ENCODE measurements around the gene CAPRIN2.

Gene CAPRIN2, protein sequence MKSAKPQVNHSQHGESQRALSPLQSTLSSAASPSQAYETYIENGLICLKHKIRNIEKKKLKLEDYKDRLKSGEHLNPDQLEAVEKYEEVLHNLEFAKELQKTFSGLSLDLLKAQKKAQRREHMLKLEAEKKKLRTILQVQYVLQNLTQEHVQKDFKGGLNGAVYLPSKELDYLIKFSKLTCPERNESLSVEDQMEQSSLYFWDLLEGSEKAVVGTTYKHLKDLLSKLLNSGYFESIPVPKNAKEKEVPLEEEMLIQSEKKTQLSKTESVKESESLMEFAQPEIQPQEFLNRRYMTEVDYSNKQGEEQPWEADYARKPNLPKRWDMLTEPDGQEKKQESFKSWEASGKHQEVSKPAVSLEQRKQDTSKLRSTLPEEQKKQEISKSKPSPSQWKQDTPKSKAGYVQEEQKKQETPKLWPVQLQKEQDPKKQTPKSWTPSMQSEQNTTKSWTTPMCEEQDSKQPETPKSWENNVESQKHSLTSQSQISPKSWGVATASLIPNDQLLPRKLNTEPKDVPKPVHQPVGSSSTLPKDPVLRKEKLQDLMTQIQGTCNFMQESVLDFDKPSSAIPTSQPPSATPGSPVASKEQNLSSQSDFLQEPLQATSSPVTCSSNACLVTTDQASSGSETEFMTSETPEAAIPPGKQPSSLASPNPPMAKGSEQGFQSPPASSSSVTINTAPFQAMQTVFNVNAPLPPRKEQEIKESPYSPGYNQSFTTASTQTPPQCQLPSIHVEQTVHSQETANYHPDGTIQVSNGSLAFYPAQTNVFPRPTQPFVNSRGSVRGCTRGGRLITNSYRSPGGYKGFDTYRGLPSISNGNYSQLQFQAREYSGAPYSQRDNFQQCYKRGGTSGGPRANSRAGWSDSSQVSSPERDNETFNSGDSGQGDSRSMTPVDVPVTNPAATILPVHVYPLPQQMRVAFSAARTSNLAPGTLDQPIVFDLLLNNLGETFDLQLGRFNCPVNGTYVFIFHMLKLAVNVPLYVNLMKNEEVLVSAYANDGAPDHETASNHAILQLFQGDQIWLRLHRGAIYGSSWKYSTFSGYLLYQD

DNA sequence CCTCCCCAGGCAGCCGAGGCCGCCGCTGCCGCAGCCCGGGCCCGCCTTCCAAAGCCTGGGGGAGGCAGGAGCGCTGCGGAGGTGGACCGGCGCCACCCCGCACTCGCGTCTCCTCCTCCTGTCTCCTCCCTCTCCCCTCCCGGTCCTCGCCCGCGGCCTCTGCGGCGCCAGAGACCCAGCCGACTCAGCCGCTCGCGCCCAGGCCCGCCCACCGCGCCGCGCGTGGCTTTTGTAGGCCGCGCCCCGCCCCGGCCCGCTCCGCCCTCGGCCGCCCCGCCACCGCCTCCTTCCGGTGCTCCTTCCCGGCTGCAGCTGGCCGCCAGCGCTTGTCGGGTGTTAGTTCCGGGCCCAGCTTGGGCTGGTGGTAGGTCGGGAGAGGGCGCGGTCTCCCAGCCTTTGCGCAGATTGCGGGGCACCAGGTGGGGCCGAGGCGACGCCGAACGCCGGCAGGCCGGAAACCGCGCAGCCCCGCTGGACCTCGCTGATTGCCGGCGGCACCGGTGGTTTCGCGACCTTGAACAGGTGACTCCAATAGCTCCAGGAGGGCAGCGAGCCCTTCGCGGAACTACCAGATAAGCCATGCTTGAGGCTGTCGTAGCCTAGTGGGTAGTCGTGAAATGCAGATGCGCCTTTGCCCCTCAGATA is at the start of gene CAPRIN2:
TSS of gene CAPRIN2 (minus strand) at position 202 of the 645 bp plus-strand sequence. CDS start 1,431 bp downstream, outside the sequence.
- DNase-seq (ENCODE audit: low spot score) = peak; percentile 91

- DNase-seq (ENCODE audit: low spot score) = no peak
These were observed 42.9 kb upstream of the CAPRIN2 start for GRCh38 chr12:30797689-30798088.

DNA sequence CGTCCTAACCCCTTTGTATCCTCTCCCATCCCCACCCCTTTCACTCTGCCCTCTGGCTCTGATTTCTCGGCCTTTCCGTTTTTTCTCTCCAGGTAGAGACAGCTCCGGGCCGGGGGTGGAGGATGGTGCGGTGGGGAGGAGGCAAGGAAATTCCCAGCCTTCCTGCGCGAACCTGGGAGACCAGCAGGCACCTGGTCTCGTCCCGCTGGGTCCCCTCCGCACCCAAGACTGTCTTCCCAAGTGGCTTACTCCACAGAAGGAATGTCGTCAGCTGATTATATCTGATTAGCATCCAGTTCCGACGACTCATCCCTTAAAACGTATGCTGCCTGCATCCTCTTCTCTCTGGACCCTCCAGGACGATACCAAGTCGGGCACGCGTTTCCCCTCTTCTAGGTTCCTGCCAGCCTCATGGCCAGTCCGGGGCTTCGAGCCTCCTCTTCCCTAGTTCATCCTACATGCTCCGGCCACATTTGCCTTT is 42.2 kb upstream of the CAPRIN2 start:
- no peak for DNase-seq (ENCODE audit: low spot score)

- DNase-seq (ENCODE audit: low spot score) = no peak
These were observed 41.6 kb upstream of the CAPRIN2 start for GRCh38 chr12:30796313-30796780.

DNA sequence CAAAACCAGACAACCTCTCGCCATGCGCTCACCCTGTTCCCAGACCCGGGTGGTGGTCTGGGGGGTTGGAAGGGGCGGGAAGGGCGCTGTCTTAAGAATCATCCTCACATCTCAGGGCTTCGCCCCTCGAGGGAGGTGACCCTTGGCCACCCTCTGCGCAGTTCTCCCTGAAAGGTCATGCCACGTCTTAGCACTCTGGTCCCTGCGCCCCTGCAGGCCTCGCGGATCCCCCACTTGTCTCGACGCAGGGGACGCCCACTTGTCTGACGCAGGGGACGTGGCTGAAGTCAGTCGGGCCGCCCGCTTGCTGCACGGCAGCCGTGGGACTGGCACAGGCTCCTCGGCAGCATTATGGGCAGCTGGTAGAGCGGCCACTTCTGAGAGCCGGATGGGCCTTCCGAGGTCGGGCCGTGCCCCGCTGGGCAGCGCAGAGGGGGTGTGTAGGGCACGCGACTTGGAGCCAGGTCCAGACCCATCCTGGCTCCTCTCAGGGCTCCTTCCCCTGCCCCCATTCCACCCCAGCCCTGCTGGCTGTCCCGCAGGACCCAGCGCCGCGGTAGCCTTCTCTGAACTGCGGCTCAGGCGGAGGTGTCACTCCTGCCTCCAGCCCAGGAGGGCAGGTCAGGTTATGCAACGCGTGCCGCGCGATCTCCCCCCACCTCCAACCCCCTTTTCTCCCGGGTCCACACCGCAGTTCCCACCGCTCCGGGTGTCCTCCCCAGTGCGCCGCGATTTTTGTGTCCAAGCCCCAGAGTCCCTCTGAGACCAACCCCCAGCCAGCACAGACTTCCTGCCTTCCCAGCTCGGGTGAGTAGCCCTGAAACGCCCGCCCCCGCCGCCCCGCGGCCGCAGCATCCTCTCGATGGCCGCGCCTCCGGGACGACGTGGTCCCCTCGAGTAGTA is 40.9 kb upstream of the CAPRIN2 start:
- no peak for DNase-seq (ENCODE audit: low spot score)

- DNase-seq (ENCODE audit: low spot score) = peak; percentile 50
These were observed 40.0 kb upstream of the CAPRIN2 start for GRCh38 chr12:30794591-30795409.

- no peak for DNase-seq (ENCODE audit: low spot score)
These were observed 39.3 kb upstream of the CAPRIN2 start for GRCh38 chr12:30794020-30794419.

- no peak for DNase-seq (ENCODE audit: low spot score)
These were observed 38.1 kb upstream of the CAPRIN2 start for GRCh38 chr12:30792648-30793499.

GRCh38 chr12:30792085-30792484 is 37.3 kb upstream of the CAPRIN2 start:
- DNase-seq (ENCODE audit: low spot score) = no peak

DNA sequence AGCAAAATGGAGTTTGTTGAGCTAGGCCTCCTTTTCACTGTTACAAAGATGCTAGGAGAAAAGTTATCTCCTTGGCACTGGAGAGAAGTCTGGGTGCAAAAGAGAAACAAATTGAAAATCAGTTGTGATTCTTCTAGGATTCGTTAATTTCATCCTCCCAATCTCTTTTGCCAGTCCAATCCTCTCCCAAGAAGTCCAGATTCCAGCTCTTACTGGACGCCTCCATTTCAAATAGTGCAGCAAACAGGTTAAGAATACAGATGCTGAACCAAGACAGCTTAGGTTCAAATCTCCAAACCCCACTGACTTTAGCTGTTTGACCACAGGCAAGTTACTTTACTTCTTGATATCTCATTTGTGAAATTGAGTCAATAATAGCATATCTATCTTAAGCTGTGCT is 34.0 kb upstream of the CAPRIN2 start:
- DNase-seq (ENCODE audit: low spot score) = no peak

DNA sequence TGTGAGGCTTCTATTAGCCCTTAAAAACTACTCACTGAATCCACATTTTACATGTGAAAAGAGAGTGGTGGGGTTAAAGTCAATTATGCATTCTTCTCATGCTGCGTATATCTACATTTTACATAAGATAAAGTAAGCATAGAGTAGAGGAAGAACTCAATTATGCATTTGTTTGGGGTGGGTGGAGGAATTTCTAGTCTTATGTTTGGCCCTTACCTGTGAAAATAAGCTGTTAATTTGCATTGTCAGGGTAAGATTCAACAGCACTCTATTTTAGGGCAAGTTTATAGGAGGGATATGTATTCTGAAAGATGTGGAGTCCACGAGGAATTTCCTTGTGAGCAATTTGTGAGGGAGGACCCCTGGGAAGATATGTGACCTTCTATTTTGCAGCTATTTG is 30.9 kb upstream of the CAPRIN2 start:
- no peak for DNase-seq (ENCODE audit: low spot score)

DNA sequence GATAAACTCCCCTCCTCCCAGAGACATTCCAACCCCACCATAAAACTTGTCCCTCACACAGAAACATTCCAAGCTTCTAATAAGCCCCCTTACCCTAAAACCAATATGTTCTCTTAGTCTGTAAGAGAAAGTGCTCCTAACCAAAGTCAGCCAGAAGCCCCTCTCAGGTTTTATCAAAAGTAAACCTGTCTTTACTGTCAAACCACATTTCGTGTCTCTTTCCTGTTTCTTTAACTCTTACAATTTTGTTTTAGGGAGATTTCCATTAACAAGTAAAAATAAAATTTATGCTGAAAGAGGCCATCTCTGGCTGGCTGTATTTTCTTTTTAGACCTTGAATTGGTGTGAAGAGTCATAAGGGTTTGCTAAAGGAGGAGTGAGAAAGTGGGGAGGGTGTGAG is 29.8 kb upstream of the CAPRIN2 start:
- no peak for DNase-seq (ENCODE audit: low spot score)

DNA sequence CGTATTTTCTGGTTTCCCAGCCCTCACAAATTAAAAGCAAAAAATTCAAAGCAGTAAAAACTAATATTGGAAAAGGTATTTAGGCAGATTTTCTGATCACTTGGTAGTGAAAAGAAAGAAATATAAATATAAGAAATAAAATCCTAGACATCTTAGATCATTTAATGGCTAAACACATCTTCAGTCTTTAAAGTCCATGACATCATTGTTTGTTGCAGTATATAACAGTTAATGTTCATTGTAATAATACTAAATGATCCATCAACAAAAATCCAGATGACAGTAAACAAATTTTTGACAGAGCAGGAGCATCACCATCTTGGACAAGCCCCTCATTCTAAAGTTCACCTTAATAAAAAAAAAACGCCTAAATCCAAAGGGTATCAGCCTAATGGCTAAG is 29.2 kb upstream of the CAPRIN2 start:
- no peak for DNase-seq (ENCODE audit: low spot score)

GRCh38 chr12:30782316-30783173 is 27.8 kb upstream of the CAPRIN2 start:
- DNase-seq (ENCODE audit: low spot score) = no peak

- no peak for DNase-seq (ENCODE audit: low spot score)
These were observed 24.8 kb upstream of the CAPRIN2 start for GRCh38 chr12:30779578-30779977.

GRCh38 chr12:30779178-30779577 is 24.4 kb upstream of the CAPRIN2 start:
- no peak for DNase-seq (ENCODE audit: low spot score)

DNA sequence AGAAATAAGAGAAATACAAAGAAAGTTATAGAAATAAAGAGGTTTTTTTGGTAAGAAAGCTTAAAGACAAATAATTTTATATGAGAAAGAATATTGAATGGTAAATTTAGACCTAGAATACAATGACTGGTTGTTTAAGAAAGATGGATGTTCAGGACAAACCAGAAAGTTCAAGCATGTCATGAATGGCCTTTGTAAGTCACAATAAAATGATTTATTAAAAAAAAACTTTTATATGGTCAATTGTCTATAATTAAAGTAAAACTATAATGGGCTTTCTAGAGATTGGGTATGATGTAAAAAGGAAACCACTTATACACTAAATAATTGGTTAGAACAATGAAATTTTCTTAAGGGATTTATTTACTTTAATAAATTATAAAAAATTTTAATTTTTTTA is 19.8 kb upstream of the CAPRIN2 start:
- DNase-seq (ENCODE audit: low spot score) = no peak

GRCh38 chr12:30769802-30770201 is 15.1 kb upstream of the CAPRIN2 start:
- DNase-seq (ENCODE audit: low spot score) = no peak
